ENCODE data around the gene AXL. TPM values are rescaled to one million over a fixed set of nuclear protein-coding genes. Genes with fewer than 3 reads are reported as not detected.

AXL gene
- total and polyA plus RNA-seq, 2 donors (not counting 3 experiments of a cell fraction or from before 2014, with no cell fraction given): 86.9 to 172 TPM

- Histone ChIP-seq H3K4me1 (ENCODE audit: control insufficient read depth, extremely low read depth, insufficient read depth, low read length) (no peaks in the 10 kb centered on the region), H4K20me1 (replicated peaks; ENCODE audit: control insufficient read depth, extremely low read depth, insufficient read depth, low read length) (no peaks in the 10 kb centered on the region), H3K9me3 (replicated peaks; ENCODE audit: control insufficient read depth, insufficient read depth, low read length) (no peaks in the 10 kb centered on the region), H2AFZ (ENCODE audit: low read depth, low read length) (no peak overlapping the region), H3K79me2 (ENCODE audit: control insufficient read depth, insufficient read depth, low read length) (peaks cover 26% of the 10 kb centered on the region), H3K9ac (replicated peaks; ENCODE audit: extremely low read depth, insufficient read depth, low read length) (no peak overlapping the region), H3K9me1 (replicated peaks; ENCODE audit: control insufficient read depth, extremely low read depth, insufficient read depth, low read length) (no peaks in the 10 kb centered on the region), H3K4me3 (replicated peaks in 1 of 3; ENCODE audit: insufficient read depth in 1 of 3, low read depth in 1 of 3, low read length in 3 of 3) (no peak overlapping the region), H3K36me3 (ENCODE audit: control insufficient read depth in 2 of 2, extremely low read depth in 1 of 2, insufficient read depth in 2 of 2, low read length in 2 of 2) (peaks cover 2 to 21% of the 10 kb centered on the region in 2 experiments), H3K27ac (ENCODE audit: insufficient read depth, low read depth, low read length) (no peak overlapping the region), H3K27me3 (ENCODE audit: control insufficient read depth in 2 of 2, insufficient read depth in 2 of 2, low read length in 2 of 2) (no peaks in the 10 kb centered on the region), H3K4me2 (ENCODE audit: insufficient read depth, low read length) (no peak overlapping the region)
- DNase-seq (ENCODE audit: low read depth, low spot score) (no peak), FAIRE-seq (no peak)
- ChIA-PET CTCF (interaction anchor here (3.6 kb wide), 1 partner anchor 30 kb away, joined by 16 read pairs; no protein-coding TSS in a partner anchor), POLR2A (no interaction called here)
- dilution Hi-C loops (cut with MboI; ENCODE audit: extremely low pct_ligation_motif_present, low sequenced_read_pairs): no loop called here
- BruUV-seq (replicated peaks): no TSS peak
- intact Hi-C loops (cut with micrococcal nuclease): no loop called here
- TF ChIP-seq POLR2A (IDR thresholded peaks at IDR 0.05; ENCODE audit: low read depth, low read length): no peak
- TF ChIP-seq CTCF (IDR thresholded peaks at IDR 0.05; ENCODE audit: extremely low read depth in 1 of 2, insufficient read depth in 1 of 2, low read depth in 1 of 2, low read length in 2 of 2): no peak
- no peak for TF ChIP-seq MYC (IDR thresholded peaks at IDR 0.05; ENCODE audit: low read depth, low read length)
- no peak for TF ChIP-seq EZH2 (IDR thresholded peaks at IDR 0.05; ENCODE audit: borderline replicate concordance, low read depth, low read length, severe bottlenecking)
- TF ChIP-seq POLR2AphosphoS5 (IDR thresholded peaks at IDR 0.05; ENCODE audit: insufficient read depth, low read depth, low read length): no peak
- TF ChIP-seq FOS (IDR thresholded peaks at IDR 0.05; ENCODE audit: borderline replicate concordance, insufficient read depth, low read length): no peak
- TF ChIP-seq MAX (IDR thresholded peaks at IDR 0.05; ENCODE audit: insufficient read depth, insufficient read length): no peak
Measured at GRCh38 chr19:41233748-41234240, 14.8 kb downstream of the AXL start.

All from endothelial cell of umbilical vein (primary cell).